LNCaP clone FGC (cell line): ENCODE data around the gene CLDN11.

Experiments used
- DNase-seq: peaks from one replicate; pipeline ENCODE4 v3.0.0-alpha.2; 2011; ENCODE audit warnings: low read depth
- H3K4me3 ChIP-seq: 2 replicates; pipeline ENCODE4 v1.5.1; 2011; ENCODE audit warnings: mild to moderate bottlenecking, low read depth, low read length, control low read depth
- CTCF ChIP-seq: IDR thresholded peaks from 2 replicates; pipeline ENCODE4 v1.5.1; 2012; ENCODE audit warnings: mild to moderate bottlenecking; ENCODE audit not compliant: control insufficient read depth, insufficient read depth; ENCODE audit errors: extremely low read depth

CLDN11 gene

GRCh38 chr3:170437176-170437575, 18.5 kb downstream of the CLDN11 start:
- TF ChIP-seq CTCF = no peak
- H3K4me3 ChIP-seq = no peak overlapping the region

GRCh38 chr3:170437696-170438407, 19.2 kb downstream of the CLDN11 start:
- H3K4me3 ChIP-seq = no peak overlapping the region
- no peak for TF ChIP-seq CTCF
- no peak for DNase-seq

More at GRCh38 chr3:170437176-170437575, 18.5 kb downstream of the CLDN11 start:
- DNase-seq = no peak

GRCh38 chr3:170438836-170439235, 20.2 kb downstream of the CLDN11 start:
- no peak overlapping the region for H3K4me3 ChIP-seq
- TF ChIP-seq CTCF = no peak
- no peak for DNase-seq

- no peak overlapping the region for H3K4me3 ChIP-seq
- no peak for DNase-seq
- no peak for TF ChIP-seq CTCF
These were observed 21.7 kb downstream of the CLDN11 start for GRCh38 chr3:170440344-170440743.

GRCh38 chr3:170441412-170441811, 22.7 kb downstream of the CLDN11 start:
- no peak overlapping the region for H3K4me3 ChIP-seq
- TF ChIP-seq CTCF = no peak
- no peak for DNase-seq

- no peak for TF ChIP-seq CTCF
- H3K4me3 ChIP-seq = no peak overlapping the region
- no peak for DNase-seq
These were observed 24.3 kb downstream of the CLDN11 start for GRCh38 chr3:170442947-170443346.

- DNase-seq = no peak
- TF ChIP-seq CTCF = no peak
These were observed 24.8 kb downstream of the CLDN11 start for GRCh38 chr3:170443457-170443856.

More at GRCh38 chr3:170443457-170443856, 24.8 kb downstream of the CLDN11 start:
- H3K4me3 ChIP-seq = no peak overlapping the region
